ENCODE measurements around the gene ZNF540.
"Not testable (repeated sequence)": the region's sequence is repeated elsewhere in the genome, so short reads cannot be mapped to it uniquely, and the experiment has no call there.

The ZNF540 gene

GRCh38 chr19:37655301-37655688 lies 60.6 kb downstream of the ZNF540 start, which contains the start of gene ZFP30:
Gene ZFP30, minus strand, starts transcription at chr19:37655465. Its CDS starts 7,643 bp downstream, at chr19:37647822.
- H3K4me1 ChIP-seq = peaks cover 3% of the 10 kb centered on the region; the same call in 1 of the 2 replicates
- DNase-seq (ENCODE audit: low spot score in 2 of 2) = peak; percentile 39 to 79
- no peaks in the 10 kb centered on the region; the same call in none of the 2 replicates for H3K9me3 ChIP-seq
- H3K4me3 ChIP-seq = peak within 1 kb of the TSS; percentile 66
- no peaks in the 10 kb centered on the region for H3K36me3 ChIP-seq (replicated peaks)
- no peaks in the 10 kb centered on the region for H3K27me3 ChIP-seq (ENCODE audit: low read depth)
- in situ Hi-C loops (cut with MboI; ENCODE audit: low sequenced_read_pairs) = no loop called here

DNA sequence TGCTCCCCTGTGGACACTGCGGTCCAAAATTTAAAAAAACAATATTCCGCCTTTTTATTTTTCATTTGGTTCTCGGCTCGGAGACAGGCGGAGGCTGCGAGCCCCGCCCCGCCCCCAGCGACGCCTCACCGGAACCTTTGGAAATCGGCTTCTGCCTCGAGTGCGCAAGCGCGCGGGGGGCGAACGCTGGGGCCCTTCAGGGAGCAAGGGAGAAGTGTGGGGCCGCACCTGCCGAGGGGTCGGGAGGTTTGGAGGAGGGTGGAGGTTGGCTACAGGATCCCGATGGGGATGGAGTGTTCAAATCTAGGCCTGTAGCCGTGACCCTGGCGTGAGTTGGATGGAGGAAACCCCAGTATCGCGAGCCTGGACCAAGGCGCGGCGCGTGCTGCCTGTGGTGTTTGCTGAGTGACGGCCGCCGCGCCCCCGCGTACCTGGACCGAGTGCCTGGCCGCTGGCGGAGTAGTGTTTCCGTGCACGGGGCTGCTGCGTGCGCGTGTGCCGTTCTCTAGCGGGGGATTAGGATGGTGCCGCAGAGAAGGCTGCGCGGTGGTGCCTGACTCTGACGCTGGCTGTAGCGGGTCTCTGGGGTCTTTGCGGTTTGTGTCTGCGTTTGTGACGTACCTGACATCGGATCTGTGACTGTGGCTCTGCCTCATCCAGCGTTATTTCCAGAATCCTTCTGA lies 61.2 kb downstream of the ZNF540 start:
- Histone ChIP-seq H3K9me3 (no peaks in the 10 kb centered on the region; the same call in none of the 2 replicates), H3K27me3 (ENCODE audit: low read depth) (no peaks in the 10 kb centered on the region), H3K4me1 (peaks cover 3% of the 10 kb centered on the region; the same call in 1 of the 2 replicates), H3K4me3 (peak overlapping the region; percentile 66), H3K36me3 (replicated peaks) (no peaks in the 10 kb centered on the region)
- in situ Hi-C loops (cut with MboI; ENCODE audit: low sequenced_read_pairs) = no loop called here
- peak; percentile 64 to 91 for DNase-seq (ENCODE audit: low spot score in 2 of 2)

GRCh38 chr19:37657157-37657556 lies 62.5 kb downstream of the ZNF540 start:
- H3K4me3 ChIP-seq; H3K9me3 ChIP-seq; DNase-seq (ENCODE audit: low spot score in 2 of 2); H3K36me3 ChIP-seq (replicated peaks); H3K4me1 ChIP-seq; in situ Hi-C loops (cut with MboI; ENCODE audit: low sequenced_read_pairs); H3K27me3 ChIP-seq (ENCODE audit: low read depth): not testable (repeated sequence)

All from HAP-1 (cell line).